HG02885 (cell line): ENCODE data around the gene ATF1.
"Not testable (repeated sequence)": the region's sequence is repeated elsewhere in the genome, so short reads cannot be mapped to it uniquely, and the experiment has no call there.

Source experiments
- ATAC-seq: cut with Tn5 transposase; IDR thresholded peaks from one replicate; pipeline ENCODE4 v1.9.1; 2021; ENCODE audit warnings: mild to moderate bottlenecking; ENCODE audit not compliant: unreplicated experiment, poor library complexity

ATF1 gene

DNA sequence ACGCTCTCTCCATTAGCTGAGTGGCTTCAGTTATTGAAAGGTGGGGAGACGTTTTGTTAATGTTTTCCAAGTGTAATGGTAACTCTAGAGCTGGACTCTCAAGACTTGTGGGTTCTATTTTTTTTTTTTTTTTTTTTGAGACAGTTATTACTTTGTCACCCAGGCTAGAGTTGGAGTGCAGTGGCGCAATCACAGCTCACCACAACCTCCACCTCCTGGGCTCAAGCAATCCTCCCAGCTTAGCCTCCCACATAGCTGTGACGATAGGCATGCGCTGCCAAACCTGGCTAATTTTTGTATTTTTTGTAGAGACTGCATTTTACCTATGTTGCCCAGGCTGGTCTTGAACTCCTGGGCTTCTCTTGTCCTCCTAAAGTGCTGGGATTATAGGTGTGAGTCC, 26.2 kb downstream of the ATF1 start:
- no peak for ATAC-seq

DNA sequence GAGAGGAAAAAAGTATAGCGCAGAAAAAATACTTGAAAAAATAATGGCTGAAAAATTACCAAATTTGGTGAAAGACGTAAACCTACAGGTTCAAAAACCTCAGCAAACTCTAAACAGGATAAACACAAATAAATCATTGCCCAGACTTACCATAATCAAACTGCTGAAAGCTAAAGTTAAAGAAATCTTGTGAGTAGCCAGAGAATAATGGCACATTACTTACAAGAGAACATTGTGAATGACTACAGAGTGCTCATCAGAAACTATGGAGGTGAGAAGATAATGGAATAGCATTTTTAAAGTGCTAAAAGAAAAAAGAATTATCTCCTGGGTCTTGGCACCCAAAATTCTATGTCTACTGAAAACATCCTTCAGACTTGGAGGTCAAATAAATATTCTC, 36.0 kb downstream of the ATF1 start:
- no peak for ATAC-seq

- ATAC-seq, result no peak
These were observed 39.5 kb downstream of the ATF1 start for GRCh38 chr12:50803230-50803875.

GRCh38 chr12:50806176-50806575, 42.3 kb downstream of the ATF1 start:
- ATAC-seq, result no peak

- ATAC-seq, result not testable (repeated sequence)
These were observed 45.2 kb downstream of the ATF1 start for GRCh38 chr12:50809131-50809530.

- ATAC-seq, result not testable (repeated sequence)
These were observed 51.0 kb downstream of the ATF1 start for GRCh38 chr12:50814921-50815320.

GRCh38 chr12:50820177-50820576, 56.3 kb downstream of the ATF1 start:
- no peak for ATAC-seq

DNA sequence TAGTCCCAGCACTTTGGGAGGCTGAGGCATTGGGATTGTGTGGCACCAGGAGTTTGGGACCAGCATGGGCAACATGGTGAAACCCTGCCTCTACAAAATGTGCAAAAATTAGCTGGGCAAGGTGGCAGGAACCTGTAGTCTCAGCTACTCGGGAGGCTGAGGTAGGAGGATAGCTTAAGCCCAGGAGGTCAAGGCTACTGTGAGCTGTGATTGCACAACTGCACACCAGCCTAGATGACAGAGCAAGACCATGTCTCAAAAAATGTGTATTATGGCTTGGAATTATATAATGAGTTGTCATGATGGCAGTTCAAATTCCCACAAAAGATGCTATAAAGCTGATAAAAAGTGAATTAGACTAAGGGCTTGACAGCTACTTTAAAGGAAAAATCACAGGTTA, 58.2 kb downstream of the ATF1 start:
- no peak for ATAC-seq

DNA sequence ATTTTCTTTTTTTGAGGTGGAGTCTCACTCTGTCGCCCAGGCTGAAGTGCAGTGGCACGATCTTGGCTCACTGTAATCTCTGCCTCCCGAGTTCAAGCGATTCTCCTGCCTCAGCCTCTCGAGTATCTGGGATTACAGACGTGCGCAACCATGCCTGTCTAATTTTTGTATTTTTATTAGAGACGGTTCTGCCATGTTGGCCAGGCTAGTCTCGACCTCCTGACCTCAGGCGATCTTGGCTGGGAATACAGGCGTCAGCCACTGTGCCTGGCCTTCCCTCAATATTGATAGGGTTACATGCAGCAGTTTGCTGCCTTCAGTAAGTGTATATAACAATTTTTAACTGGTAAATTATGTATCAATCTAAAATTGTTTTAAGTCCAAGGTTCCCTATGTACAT, 59.8 kb downstream of the ATF1 start:
- not testable (repeated sequence) for ATAC-seq

DNA sequence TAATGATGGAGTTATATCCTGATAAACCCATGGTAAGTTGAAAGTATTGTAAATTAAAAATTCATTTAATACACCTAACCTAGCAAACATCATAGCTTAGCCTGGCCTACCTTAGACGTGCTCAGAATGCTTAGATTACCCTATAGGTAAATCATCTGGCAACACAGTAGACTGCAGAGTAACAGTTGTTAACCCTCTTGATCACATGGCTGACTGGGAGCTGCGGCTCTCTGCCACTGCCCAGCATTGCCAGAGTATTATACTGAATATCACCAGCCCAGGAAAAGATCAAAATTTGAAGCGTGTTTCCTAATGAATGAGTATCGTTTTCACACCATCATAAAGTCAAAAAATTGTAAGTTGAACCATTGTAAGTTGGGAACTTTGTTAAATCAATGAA, 61.0 kb downstream of the ATF1 start:
- ATAC-seq, result no peak

GRCh38 chr12:50825372-50825838, 61.5 kb downstream of the ATF1 start:
- ATAC-seq, result no peak

- ATAC-seq, result no peak
These were observed 64.2 kb downstream of the ATF1 start for GRCh38 chr12:50828121-50828520.

DNA sequence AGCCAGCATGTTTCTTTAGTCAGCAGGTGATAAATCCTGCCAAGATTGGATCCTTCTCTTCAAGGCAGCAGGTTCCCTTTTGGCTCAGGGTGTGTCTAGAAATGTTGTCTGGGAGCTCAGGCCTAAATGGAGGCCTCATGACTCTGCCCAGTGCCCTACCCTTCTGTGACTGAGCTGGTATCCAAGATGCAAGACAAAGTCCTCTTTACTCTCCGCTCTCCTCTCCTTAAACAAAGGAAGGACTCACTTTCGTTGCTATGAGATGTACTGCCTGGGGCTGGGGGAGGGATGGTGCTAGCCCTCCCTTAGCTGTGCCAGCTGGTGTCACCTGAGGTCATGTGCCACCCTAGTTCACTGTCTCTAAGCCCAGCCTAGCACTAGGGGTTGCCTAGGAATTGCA, 65.0 kb downstream of the ATF1 start:
- no peak for ATAC-seq

DNA sequence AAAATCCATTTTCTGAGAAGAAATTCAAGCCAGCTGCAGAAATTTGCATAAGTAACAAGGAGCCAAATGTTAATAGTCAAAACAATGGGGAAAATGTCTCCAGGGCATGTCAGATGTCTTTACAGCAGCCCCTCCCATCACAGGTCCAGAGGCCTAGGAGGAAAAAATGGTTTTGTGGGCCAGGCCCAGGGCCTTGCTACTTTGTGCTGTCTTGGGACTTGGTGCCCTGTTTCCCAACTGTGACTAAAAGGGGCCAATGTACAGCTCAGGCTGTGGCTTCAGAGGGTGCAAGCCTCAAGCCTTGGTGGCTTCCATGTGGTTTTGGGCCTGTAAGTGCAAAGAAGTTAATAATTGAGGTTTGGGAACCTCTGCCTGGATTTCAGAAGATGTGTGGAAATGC, 69.9 kb downstream of the ATF1 start:
- ATAC-seq, result not testable (repeated sequence)

DNA sequence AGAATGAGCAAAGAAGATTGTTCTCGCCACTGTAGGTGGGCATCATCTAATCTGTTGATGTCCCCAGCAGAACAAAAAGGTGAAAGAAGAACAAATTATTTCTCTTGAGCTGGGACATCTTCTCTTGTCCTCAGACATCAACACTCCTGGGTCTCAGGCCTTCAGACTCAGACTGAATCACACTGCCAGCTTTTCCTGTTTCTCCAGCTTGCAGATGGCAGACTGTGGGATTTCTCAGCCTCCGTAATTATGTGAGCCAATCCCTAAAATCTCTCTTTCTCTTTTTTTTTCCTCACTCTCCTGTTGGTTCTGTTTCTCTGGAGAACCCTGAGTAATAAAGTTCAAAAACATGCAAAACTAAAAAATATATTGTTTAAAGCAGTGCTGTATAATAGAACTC, 75.1 kb downstream of the ATF1 start:
- ATAC-seq, result no peak

DNA sequence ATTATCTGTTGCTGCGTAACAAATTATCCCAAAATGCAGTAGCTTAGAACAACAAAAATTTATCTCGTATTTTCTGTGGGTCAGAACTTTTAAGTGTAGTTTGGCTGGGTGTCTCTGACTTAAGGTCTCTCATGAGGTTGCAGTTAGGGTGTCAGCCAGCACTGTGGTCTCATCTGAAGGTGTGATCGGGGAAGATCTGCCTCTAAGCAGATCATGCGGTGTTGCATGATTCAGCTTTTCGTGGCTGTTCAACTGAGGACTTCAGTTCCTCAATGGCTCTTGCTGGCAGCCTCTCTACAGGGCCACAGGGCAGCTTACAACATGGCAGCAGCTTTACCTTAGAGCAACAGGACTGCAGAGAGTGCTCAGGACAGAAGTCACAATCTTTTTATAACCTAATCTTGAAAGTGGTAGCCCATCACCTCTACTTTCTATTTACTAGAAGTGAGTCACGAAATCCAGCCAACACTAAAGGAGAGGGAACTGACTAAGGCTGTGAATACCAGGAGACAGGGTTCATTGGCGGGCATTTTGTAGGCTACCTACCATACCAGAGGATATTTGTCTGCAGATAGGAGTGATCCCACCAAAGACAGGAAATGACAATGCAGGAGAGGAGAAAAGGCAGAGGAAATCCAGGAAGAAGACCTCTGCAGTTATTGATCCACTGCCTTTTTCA, 77.0 kb downstream of the ATF1 start:
- ATAC-seq, result no peak

DNA sequence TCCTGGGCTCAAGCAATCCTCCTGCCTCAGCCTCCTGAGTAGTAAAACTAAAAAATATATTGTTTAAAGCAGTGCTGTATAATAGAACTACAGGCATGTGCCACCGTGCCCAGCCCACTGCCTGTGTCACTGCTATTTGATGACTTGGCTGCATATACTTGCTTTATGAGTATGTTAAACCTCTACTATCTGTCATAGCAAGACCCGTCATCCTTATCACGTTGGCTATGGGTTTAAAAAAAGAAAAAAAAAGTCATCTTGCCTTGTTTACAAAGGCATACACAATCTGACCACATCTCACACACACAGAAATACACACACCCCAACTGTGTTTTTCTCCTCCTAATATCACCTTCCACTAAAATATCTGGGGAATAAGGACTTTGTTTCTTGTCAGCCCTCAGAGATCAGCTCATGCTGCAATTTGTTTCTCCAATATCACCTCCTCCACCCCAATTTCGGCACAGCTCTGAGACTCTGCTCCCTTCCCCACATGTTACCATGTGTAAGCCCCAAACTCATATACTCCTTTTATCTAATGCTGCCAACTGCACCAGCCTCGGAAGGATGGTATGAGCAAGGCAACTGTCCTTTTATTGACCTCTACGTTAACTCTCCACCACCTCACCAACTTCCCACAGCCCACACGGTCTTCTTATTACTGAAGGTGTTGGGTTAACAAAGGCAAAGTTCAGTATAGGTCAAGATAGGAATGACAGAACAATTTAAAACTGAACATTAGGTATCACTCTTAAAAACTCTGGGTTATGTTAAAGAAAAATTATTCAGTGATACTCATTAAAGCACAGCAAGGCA, 78.0 kb downstream of the ATF1 start:
- no peak for ATAC-seq

- no peak for ATAC-seq
These were observed 79.0 kb downstream of the ATF1 start, which contains the start of gene TMPRSS12 for GRCh38 chr12:50842637-50843493. TMPRSS12 (plus strand) TSS chr12:50842926; CDS start chr12:50842965, 39 bp downstream.

DNA sequence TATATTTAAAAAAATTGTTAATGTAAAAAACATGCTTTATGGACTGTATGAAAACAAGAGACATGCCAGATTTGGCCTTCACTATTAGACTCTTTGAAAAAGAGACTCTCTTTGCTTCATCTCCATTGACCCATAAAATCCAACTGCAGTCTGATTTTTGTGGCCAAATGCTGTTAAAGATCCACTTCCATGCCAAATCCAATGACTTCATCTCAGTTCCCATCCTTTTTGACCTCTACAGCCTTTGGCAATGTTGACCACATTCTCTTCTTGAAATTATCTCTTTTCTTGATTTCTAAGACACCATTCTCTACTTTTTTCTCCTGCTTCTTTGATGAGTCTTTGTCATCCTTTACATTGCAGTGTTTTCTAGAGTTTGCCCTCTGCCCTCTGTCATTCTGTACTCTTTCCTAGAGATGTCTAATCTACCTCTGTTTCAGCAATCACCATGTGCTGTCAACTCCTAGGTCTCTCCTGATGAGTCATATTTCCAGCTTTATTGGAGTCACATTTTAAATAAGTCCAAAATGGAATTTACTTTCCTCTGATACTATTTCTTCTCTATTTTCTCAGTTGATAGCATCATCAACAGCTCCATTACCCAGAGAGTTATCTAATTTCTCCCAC, 81.2 kb downstream of the ATF1 start:
- ATAC-seq, result no peak

GRCh38 chr12:50848963-50849362, 85.1 kb downstream of the ATF1 start:
- no peak for ATAC-seq
